Chondrocyte (in vitro differentiated cells): ENCODE data around the gene PRR5L. TPM values are rescaled to one million over a fixed set of nuclear protein-coding genes. Genes with fewer than 3 reads are reported as not detected.
"Not testable (repeated sequence)": the region's sequence is repeated elsewhere in the genome, so short reads cannot be mapped to it uniquely, and the experiment has no call there.

Experiments
- DNase-seq: peaks from one replicate; pipeline ENCODE4 v3.0.0; 2021; ENCODE audit warnings: mixed read lengths, low spot score
- H3K27ac Mint-ChIP-seq: one replicate; pipeline ENCODE4 v1.8.0; 2021; ENCODE audit warnings: mild to moderate bottlenecking, moderate library complexity, mixed read lengths; ENCODE audit not compliant: unreplicated experiment
- H3K27me3 Mint-ChIP-seq: 2 replicates; pipeline ENCODE4 v1.8.0; 2021; ENCODE audit warnings: low read depth, mixed read lengths
- H3K36me3 Mint-ChIP-seq: 2 replicates; pipeline ENCODE4 v1.8.0; 2021; ENCODE audit warnings: low read depth, mixed read lengths
- H3K4me1 Mint-ChIP-seq: 2 replicates; pipeline ENCODE4 v1.8.0; 2021; ENCODE audit warnings: low read depth, mild to moderate bottlenecking, mixed read lengths
- H3K4me3 Mint-ChIP-seq: one replicate; pipeline ENCODE4 v1.8.0; 2021; ENCODE audit warnings: mild to moderate bottlenecking, moderate library complexity, mixed read lengths; ENCODE audit not compliant: unreplicated experiment
- H3K9me3 Mint-ChIP-seq: 2 replicates; pipeline ENCODE4 v1.8.0; 2021; ENCODE audit warnings: low read depth, mixed read lengths
- total RNA-seq: library from RNA; stranded (reverse); gene quantifications from 3 replicates; pipeline ENCODE4 v1.2.1, GENCODE V29; 2021
- TF ChIP-seq, protein P1 (sequence below): fragments of 200-600 bp; sonication (generic); IDR thresholded peaks from 2 replicates; pipeline ENCODE4 v1.5.0; 2021; ENCODE audit warnings: antibody characterized with exemption, mild to moderate bottlenecking, moderate library complexity

Gene PRR5L
- total RNA-seq, 1 donor from 2014 or later: 50.7 TPM

DNA sequence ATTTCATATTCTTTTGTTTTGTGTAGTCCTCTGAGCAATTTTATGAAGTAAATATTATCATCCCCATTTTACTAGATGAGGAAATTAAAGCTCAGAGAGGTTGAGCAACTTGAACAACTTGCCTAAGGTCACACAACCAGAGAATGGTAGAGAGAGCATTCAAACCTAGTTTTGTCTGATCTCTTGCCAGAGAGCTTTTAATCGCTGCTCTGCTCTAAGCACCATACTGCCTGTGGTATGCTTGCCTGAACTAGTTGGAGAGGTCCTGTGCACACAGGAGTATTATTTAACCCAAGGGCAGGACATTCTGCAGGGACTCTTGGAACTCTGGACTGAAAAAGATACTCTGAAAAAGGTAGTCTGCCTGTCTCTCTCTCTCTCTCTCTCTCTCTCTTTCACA, 175.5 kb downstream of the PRR5L start:
- no peaks in the 10 kb centered on the region for H3K27me3 Mint-ChIP-seq
- no peak overlapping the region for H3K4me3 Mint-ChIP-seq
- no peak for DNase-seq
- H3K9me3 Mint-ChIP-seq: no peaks in the 10 kb centered on the region
- no peak overlapping the region for H3K27ac Mint-ChIP-seq
- TF ChIP-seq, protein P1, sequence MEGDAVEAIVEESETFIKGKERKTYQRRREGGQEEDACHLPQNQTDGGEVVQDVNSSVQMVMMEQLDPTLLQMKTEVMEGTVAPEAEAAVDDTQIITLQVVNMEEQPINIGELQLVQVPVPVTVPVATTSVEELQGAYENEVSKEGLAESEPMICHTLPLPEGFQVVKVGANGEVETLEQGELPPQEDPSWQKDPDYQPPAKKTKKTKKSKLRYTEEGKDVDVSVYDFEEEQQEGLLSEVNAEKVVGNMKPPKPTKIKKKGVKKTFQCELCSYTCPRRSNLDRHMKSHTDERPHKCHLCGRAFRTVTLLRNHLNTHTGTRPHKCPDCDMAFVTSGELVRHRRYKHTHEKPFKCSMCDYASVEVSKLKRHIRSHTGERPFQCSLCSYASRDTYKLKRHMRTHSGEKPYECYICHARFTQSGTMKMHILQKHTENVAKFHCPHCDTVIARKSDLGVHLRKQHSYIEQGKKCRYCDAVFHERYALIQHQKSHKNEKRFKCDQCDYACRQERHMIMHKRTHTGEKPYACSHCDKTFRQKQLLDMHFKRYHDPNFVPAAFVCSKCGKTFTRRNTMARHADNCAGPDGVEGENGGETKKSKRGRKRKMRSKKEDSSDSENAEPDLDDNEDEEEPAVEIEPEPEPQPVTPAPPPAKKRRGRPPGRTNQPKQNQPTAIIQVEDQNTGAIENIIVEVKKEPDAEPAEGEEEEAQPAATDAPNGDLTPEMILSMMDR: no peak
- H3K4me1 Mint-ChIP-seq: peaks cover 39% of the 10 kb centered on the region
- peaks cover 7% of the 10 kb centered on the region for H3K36me3 Mint-ChIP-seq

DNA sequence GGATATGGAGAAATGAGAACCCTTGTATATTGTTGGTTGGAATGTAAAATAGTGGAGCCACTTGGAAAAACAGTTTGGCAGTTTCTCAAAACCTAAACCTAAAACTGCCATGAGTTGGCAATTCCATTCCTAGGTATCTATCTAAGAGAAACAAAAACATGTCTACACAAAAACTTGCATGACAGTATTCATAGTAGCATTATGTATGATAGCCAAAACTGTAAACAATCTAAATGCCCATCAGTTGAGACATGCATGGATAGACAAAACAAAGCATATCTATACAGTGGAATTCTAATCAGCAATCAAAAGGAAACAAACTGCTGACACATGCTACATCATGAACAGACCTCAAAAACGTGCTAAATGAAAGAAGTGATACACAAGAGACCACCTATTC, 179.1 kb downstream of the PRR5L start:
- no peak overlapping the region for H3K4me3 Mint-ChIP-seq
- no peaks in the 10 kb centered on the region for H3K36me3 Mint-ChIP-seq
- no peak overlapping the region for H3K27ac Mint-ChIP-seq
- TF ChIP-seq, protein P1: no peak
- H3K9me3 Mint-ChIP-seq: no peaks in the 10 kb centered on the region
- H3K4me1 Mint-ChIP-seq: peaks cover 26% of the 10 kb centered on the region
- no peaks in the 10 kb centered on the region for H3K27me3 Mint-ChIP-seq
- no peak for DNase-seq

DNA sequence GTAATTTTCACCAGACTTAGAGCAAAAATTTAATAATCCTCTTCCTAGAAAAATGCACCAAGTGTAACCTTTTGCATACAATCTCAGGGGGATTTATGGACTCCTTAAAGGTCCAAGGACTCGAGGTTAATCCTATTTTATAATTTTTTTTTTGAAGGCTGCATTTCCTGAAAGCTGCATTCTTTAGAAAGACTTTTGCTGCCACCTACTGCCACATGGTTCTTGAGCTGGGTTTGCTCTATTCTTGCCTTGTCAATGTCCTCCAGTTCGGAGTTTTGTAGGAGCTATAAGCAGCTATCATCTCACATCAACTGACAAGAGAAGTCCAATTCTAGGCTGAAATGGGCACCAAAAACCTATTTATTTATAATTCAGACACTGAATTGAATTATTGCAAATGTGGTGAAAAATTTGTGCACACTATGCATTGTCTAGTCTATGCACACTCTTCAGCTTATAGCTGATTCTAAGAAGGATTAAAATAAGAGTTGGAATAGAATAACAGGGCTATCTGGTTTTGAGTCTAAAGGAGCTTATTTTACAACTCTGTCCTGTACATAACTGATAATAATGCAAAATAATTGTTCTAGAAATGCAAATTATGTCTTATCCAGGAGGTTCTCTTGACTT, 182.7 kb downstream of the PRR5L start:
- H3K4me1 Mint-ChIP-seq: peaks cover 19% of the 10 kb centered on the region
- no peak overlapping the region for H3K4me3 Mint-ChIP-seq
- no peak overlapping the region for H3K27ac Mint-ChIP-seq
- TF ChIP-seq, protein P1: peak; percentile 88
- no peaks in the 10 kb centered on the region for H3K27me3 Mint-ChIP-seq
- H3K36me3 Mint-ChIP-seq: peaks cover 3% of the 10 kb centered on the region
- H3K9me3 Mint-ChIP-seq: no peaks in the 10 kb centered on the region
- DNase-seq: no peak

DNA sequence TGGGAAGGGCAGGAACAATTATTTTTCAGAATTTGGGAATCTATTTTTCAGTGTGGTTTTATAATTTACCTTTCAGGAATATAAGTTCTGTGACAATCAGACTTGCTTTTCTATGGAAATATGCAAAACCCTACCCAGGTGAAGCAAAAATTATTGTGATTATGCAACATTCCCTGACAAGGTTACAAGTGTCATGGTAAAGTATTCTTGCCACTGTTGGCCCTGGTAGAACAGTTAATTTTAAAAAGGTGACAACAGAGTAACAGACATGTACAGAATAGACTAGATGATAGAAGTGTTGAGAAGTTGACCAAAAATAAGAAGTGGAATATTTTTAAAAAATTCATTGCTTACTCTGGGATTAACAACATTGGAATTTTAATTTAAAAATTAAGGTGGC, 184.7 kb downstream of the PRR5L start:
- peaks cover 16% of the 10 kb centered on the region for H3K4me1 Mint-ChIP-seq
- H3K9me3 Mint-ChIP-seq: no peaks in the 10 kb centered on the region
- TF ChIP-seq, protein P1: no peak
- H3K4me3 Mint-ChIP-seq: no peak overlapping the region
- no peak for DNase-seq
- no peak overlapping the region for H3K27ac Mint-ChIP-seq
- H3K36me3 Mint-ChIP-seq: peaks cover 3% of the 10 kb centered on the region
- no peaks in the 10 kb centered on the region for H3K27me3 Mint-ChIP-seq

DNA sequence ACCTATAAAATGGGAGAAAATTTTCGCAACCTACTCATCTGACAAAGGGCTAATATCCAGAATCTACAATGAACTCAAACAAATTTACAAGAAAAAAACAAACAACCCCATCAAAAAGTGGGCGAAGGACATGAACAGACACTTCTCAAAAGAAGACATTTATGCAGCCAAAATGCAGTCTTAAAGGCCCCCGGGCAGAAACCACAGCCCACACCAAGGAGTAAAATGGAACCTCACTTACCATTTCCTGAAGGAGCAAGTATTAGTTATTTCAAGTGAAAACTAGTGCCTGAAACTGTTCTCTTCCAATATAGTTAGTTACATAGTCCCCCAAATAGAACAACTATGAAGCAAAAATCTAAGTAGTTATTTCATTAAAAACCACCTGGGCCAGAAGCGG, 187.0 kb downstream of the PRR5L start:
- peaks cover 17% of the 10 kb centered on the region for H3K4me1 Mint-ChIP-seq
- H3K4me3 Mint-ChIP-seq, H3K9me3 Mint-ChIP-seq, DNase-seq, H3K27me3 Mint-ChIP-seq, H3K36me3 Mint-ChIP-seq, H3K27ac Mint-ChIP-seq: not testable (repeated sequence)

DNA sequence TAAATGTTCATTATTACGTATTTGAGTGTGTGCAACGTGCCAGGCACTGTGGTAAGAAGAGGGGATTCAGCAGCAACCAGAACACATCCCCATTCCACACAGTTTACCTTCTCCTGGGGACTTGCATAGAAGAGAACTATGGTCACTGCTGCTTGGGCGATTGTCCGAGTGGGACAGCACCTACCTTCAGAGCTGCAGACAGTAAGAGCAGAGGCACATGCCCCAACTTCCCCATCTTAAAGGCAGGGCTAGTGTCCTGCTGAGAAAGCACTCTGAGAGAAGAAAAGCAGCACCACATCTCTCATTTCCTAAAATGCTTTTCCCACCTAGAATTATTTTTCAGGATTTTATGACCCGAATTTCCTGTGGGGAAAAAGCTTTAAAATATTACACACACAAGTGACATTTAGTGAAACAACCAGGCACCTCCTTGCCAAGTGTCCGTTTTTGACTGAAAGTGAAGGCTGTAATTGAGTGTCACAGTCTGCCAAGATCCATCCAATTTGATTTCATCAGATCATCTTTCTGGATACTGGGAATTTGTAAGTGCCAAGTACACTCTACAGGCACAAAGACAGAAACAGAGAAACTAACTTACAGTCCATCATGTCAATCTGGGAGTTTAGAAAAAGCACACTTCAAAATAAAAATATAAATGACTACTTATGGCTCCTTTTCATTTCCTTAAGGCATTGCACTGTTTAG, 189.4 kb downstream of the PRR5L start:
- Mint-ChIP-seq H3K9me3 (no peaks in the 10 kb centered on the region), H3K4me3 (no peak overlapping the region), H3K27me3 (no peaks in the 10 kb centered on the region), H3K36me3 (peaks cover 15% of the 10 kb centered on the region), H3K27ac (no peak overlapping the region), H3K4me1 (peaks cover 22% of the 10 kb centered on the region)
- TF ChIP-seq, protein P1: no peak
- DNase-seq: no peak
